GM12801 (cell line): ENCODE measurements around the gene CAPRIN2.

Experiments used
- CTCF ChIP-seq: IDR thresholded peaks from one replicate; pipeline ENCODE4 v1.5.1; 2011; ENCODE audit warnings: control low read depth; ENCODE audit not compliant: insufficient read length; ENCODE audit errors: extremely low read depth

The CAPRIN2 gene

GRCh38 chr12:30761730-30762129 is 7.0 kb upstream of the CAPRIN2 start:
- no peak for TF ChIP-seq CTCF

GRCh38 chr12:30757316-30757715 is 2.6 kb upstream of the CAPRIN2 start:
- no peak for TF ChIP-seq CTCF

GRCh38 chr12:30756074-30756473 is 1.3 kb upstream of the CAPRIN2 start:
- TF ChIP-seq CTCF = no peak

- no peak for TF ChIP-seq CTCF
Observed at GRCh38 chr12:30755395-30755762, 628 bp upstream of the CAPRIN2 start.

- TF ChIP-seq CTCF = no peak
Observed at GRCh38 chr12:30754383-30754749, 385 bp downstream of the CAPRIN2 start.

- TF ChIP-seq CTCF = no peak
Observed at GRCh38 chr12:30753751-30754382, 884 bp downstream of the CAPRIN2 start.

- no peak for TF ChIP-seq CTCF
Observed at GRCh38 chr12:30753233-30753632, 1.5 kb downstream of the CAPRIN2 start.
